HG03378 (cell line): ENCODE data around the gene GLG1.

Experiments used
- ATAC-seq: cut with Tn5 transposase; IDR thresholded peaks from one replicate; pipeline ENCODE4 v1.9.1; 2021; ENCODE audit warnings: mild to moderate bottlenecking, moderate library complexity; ENCODE audit not compliant: unreplicated experiment

The GLG1 gene

GRCh38 chr16:74485916-74486315 lies 121.0 kb downstream of the GLG1 start:
- ATAC-seq, result no peak

GRCh38 chr16:74480150-74481029 lies 126.5 kb downstream of the GLG1 start:
- no peak for ATAC-seq

GRCh38 chr16:74477226-74477625 lies 129.7 kb downstream of the GLG1 start:
- ATAC-seq, result no peak

- ATAC-seq, result no peak
Measured at GRCh38 chr16:74474416-74474815, 132.5 kb downstream of the GLG1 start.

- ATAC-seq, result no peak
Measured at GRCh38 chr16:74472540-74472939, 134.4 kb downstream of the GLG1 start.

- no peak for ATAC-seq
Measured at GRCh38 chr16:74472010-74472409, 134.9 kb downstream of the GLG1 start.

- no peak for ATAC-seq
Measured at GRCh38 chr16:74469946-74470478, 136.9 kb downstream of the GLG1 start.

- ATAC-seq, result no peak
Measured at GRCh38 chr16:74468807-74469525, 137.9 kb downstream of the GLG1 start.

GRCh38 chr16:74466872-74467271 lies 140.0 kb downstream of the GLG1 start:
- no peak for ATAC-seq

GRCh38 chr16:74465851-74466685 lies 140.8 kb downstream of the GLG1 start:
- no peak for ATAC-seq

- ATAC-seq, result no peak
Measured at GRCh38 chr16:74465281-74465680, 141.6 kb downstream of the GLG1 start.

- no peak for ATAC-seq
Measured at GRCh38 chr16:74463888-74464287, 143.0 kb downstream of the GLG1 start.

GRCh38 chr16:74462361-74462760 lies 144.6 kb downstream of the GLG1 start:
- ATAC-seq, result no peak

GRCh38 chr16:74461826-74462225 lies 145.1 kb downstream of the GLG1 start:
- no peak for ATAC-seq

GRCh38 chr16:74460542-74460941 lies 146.4 kb downstream of the GLG1 start:
- ATAC-seq, result no peak

GRCh38 chr16:74456290-74456625 lies 150.7 kb downstream of the GLG1 start:
- no peak for ATAC-seq

- no peak for ATAC-seq
Measured at GRCh38 chr16:74455619-74456289, 151.2 kb downstream of the GLG1 start.

GRCh38 chr16:74455213-74455612 lies 151.7 kb downstream of the GLG1 start:
- no peak for ATAC-seq

GRCh38 chr16:74451951-74452758 lies 154.8 kb downstream of the GLG1 start:
- peak; percentile 84 for ATAC-seq
